Measurements from ENCODE around the gene DHX35. TPM values are rescaled to one million over a fixed set of nuclear protein-coding genes. Genes with fewer than 3 reads are reported as not detected.
A peak's percentile ranks its signal among the peaks of the same experiment; 100 is the strongest.

The DHX35 gene
- total RNA-seq, 2 experiments from 2014 or later = 13.0 to 15.6 TPM

DNA sequence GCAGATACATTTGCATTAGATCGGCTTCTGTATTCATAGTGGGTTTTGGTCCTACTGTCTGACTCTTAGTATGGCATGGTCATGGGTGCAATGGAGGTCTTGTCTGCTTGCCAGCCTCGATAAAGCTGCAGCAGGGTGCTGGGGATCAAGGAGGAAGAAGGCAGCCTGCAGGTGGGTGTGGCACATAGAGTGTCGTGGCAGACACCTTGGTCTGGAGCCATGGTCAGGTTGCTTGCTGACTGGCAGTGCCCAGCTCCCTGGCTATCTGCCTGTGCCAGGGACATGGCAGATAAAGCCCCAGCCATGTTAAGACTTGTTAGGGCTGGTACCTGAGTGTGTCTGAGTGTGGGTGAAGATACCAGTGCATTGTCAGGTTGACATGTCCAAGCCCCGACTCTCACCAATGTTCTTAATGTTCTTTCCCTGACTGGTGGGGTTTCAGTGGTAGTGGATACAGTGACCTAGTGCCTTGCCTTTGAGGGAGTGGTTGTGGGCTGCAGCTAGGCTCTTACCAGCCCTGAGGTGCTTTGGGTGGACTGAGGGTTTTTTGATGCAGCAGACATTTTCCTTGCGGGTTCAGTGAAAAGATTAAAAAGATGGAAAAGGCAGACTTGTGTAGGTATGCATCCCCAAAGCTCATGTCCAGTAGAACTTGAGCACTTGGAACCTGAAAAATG, 34.1 kb upstream of the DHX35 start:
- Histone ChIP-seq H3K9me3 (ENCODE audit: low read length) (no peaks in the 10 kb centered on the region), H4K20me1 (ENCODE audit: insufficient read depth, low read length) (peaks cover 37% of the 10 kb centered on the region), H3K9me2 (ENCODE audit: insufficient read depth, low read length) (no peaks in the 10 kb centered on the region), H2AFZ (ENCODE audit: low read length) (no peak overlapping the region), H3K4me1 (ENCODE audit: insufficient read depth, low read length, poor library complexity, severe bottlenecking) (peaks cover 50% of the 10 kb centered on the region), H3K36me3 (ENCODE audit: insufficient read depth, low read length) (peaks cover 62% of the 10 kb centered on the region), H3K79me2 (ENCODE audit: insufficient read depth, low read depth, low read length) (peaks cover 68% of the 10 kb centered on the region), H3K27ac (ENCODE audit: low read depth, low read length, poor library complexity, severe bottlenecking) (no peak overlapping the region), H3K4me2 (ENCODE audit: low read length) (peak overlapping the region; percentile 98), H3K4me3 (ENCODE audit: low read depth, low read length, poor library complexity, severe bottlenecking) (peak overlapping the region; percentile 98)
- BruUV-seq (replicated peaks) = no TSS peak
- ChIA-PET POLR2A (no interaction called here), CTCF (ENCODE audit: unreplicated experiment) (interaction anchor here (0.9 kb wide), 1 partner anchor 33 kb away, joined by 4 read pairs; the partner anchor contains the start of gene DHX35)
- intact Hi-C loops (cut with micrococcal nuclease; ENCODE audit: unreplicated experiment) = no loop called here
- DNase-seq (ENCODE audit: low spot score) = peak; percentile 47
- TF ChIP-seq EZH2phosphoT487 (IDR thresholded peaks at IDR 0.05; ENCODE audit: borderline replicate concordance, low read depth, low read length) = no peak
- TF ChIP-seq, protein P1, sequence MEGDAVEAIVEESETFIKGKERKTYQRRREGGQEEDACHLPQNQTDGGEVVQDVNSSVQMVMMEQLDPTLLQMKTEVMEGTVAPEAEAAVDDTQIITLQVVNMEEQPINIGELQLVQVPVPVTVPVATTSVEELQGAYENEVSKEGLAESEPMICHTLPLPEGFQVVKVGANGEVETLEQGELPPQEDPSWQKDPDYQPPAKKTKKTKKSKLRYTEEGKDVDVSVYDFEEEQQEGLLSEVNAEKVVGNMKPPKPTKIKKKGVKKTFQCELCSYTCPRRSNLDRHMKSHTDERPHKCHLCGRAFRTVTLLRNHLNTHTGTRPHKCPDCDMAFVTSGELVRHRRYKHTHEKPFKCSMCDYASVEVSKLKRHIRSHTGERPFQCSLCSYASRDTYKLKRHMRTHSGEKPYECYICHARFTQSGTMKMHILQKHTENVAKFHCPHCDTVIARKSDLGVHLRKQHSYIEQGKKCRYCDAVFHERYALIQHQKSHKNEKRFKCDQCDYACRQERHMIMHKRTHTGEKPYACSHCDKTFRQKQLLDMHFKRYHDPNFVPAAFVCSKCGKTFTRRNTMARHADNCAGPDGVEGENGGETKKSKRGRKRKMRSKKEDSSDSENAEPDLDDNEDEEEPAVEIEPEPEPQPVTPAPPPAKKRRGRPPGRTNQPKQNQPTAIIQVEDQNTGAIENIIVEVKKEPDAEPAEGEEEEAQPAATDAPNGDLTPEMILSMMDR (conservative IDR thresholded peaks at IDR 0.05; ENCODE audit: low read length) = no peak

DNA sequence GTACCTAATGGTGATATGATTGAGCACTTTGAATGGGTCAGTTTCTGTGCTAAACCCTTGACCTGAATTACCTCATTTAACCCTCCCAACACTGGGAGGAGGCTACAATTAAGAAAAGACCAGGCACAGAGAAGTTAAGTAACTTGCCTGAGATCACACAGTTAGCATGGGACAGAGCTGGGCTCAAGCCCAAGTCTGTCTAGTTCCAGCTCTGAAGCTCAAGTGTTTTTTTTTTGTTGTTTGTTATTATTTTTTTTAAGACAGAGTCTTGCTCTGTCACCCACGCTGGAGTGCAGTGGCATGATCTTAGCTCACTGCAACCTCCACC, 31.9 kb upstream of the DHX35 start:
- H3K4me2 ChIP-seq (ENCODE audit: low read length) = peak overlapping the region; percentile 98
- BruUV-seq (replicated peaks) = no TSS peak

More for the DNA sequence above, 31.9 kb upstream of the DHX35 start:
- peak overlapping the region; percentile 98 for H3K4me3 ChIP-seq (ENCODE audit: low read depth, low read length, poor library complexity, severe bottlenecking)
- ChIA-PET POLR2A (interaction anchor here (0.6 to 1.4 kb wide), 4 partner anchors 32 to 118 kb away, joined by 4 to 11 read pairs (median 4); partner anchors contain the start of gene DHX35), CTCF (ENCODE audit: unreplicated experiment) (interaction anchor here (0.5 to 1.1 kb wide), 3 partner anchors 11 to 897 kb away, joined by 3 read pairs; partner anchors contain the start of gene RPRD1B)
- H3K36me3 ChIP-seq (ENCODE audit: insufficient read depth, low read length) = peaks cover 83% of the 10 kb centered on the region
- no peak overlapping the region for H2AFZ ChIP-seq (ENCODE audit: low read length)
- peaks cover 51% of the 10 kb centered on the region for H3K4me1 ChIP-seq (ENCODE audit: insufficient read depth, low read length, poor library complexity, severe bottlenecking)
- H3K9me2 ChIP-seq (ENCODE audit: insufficient read depth, low read length) = no peaks in the 10 kb centered on the region
- no peak for TF ChIP-seq EZH2phosphoT487 (IDR thresholded peaks at IDR 0.05; ENCODE audit: borderline replicate concordance, low read depth, low read length)
- TF ChIP-seq, protein P1 (conservative IDR thresholded peaks at IDR 0.05; ENCODE audit: low read length) = no peak
- H3K27ac ChIP-seq (ENCODE audit: low read depth, low read length, poor library complexity, severe bottlenecking) = no peak overlapping the region
- DNase-seq (ENCODE audit: low spot score) = no peak
- H4K20me1 ChIP-seq (ENCODE audit: insufficient read depth, low read length) = peaks cover 45% of the 10 kb centered on the region
- intact Hi-C loops (cut with micrococcal nuclease; ENCODE audit: unreplicated experiment) = no loop called here
- H3K9me3 ChIP-seq (ENCODE audit: low read length) = no peaks in the 10 kb centered on the region
- H3K79me2 ChIP-seq (ENCODE audit: insufficient read depth, low read depth, low read length) = peaks cover 90% of the 10 kb centered on the region
